ENCODE measurements around the gene ARHGEF28.

The ARHGEF28 gene

DNA sequence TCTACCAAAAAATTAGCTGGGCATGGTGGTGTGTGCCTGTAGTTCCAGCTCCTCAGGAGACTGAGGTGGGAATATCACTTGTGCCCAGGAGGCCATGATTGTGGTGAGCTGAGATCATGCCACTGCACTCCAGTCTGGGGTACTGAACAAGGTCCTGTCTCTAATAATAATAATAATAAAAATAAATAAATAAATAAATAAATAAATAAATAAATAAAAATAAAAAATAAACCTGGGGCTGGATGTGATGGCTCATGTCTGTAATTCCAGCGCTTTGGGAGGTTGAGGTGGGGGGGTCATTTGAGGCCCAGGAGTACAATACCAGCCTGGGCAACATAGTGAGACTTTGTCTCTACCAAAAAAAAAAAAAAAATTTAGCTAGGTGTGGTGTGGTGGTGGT lies 113.7 kb downstream of the ARHGEF28 start:
- Histone ChIP-seq H3K27ac (replicated peaks) (no peak overlapping the region), H3K27me3 (ENCODE audit: insufficient read depth, poor library complexity, severe bottlenecking) (no peaks in the 10 kb centered on the region), H3K4me3 (replicated peaks; ENCODE audit: insufficient read depth, low read length) (no peak overlapping the region)
- no peak for DNase-seq (ENCODE audit: low read depth in 1 of 2, low spot score in 1 of 2)
- no peak for TF ChIP-seq POLR2AphosphoS5 (IDR thresholded peaks at IDR 0.05; ENCODE audit: low read depth)
- TF ChIP-seq SPI1 (IDR thresholded peaks at IDR 0.05; ENCODE audit: borderline replicate concordance, low read depth): no peak
- TF ChIP-seq, protein P1, sequence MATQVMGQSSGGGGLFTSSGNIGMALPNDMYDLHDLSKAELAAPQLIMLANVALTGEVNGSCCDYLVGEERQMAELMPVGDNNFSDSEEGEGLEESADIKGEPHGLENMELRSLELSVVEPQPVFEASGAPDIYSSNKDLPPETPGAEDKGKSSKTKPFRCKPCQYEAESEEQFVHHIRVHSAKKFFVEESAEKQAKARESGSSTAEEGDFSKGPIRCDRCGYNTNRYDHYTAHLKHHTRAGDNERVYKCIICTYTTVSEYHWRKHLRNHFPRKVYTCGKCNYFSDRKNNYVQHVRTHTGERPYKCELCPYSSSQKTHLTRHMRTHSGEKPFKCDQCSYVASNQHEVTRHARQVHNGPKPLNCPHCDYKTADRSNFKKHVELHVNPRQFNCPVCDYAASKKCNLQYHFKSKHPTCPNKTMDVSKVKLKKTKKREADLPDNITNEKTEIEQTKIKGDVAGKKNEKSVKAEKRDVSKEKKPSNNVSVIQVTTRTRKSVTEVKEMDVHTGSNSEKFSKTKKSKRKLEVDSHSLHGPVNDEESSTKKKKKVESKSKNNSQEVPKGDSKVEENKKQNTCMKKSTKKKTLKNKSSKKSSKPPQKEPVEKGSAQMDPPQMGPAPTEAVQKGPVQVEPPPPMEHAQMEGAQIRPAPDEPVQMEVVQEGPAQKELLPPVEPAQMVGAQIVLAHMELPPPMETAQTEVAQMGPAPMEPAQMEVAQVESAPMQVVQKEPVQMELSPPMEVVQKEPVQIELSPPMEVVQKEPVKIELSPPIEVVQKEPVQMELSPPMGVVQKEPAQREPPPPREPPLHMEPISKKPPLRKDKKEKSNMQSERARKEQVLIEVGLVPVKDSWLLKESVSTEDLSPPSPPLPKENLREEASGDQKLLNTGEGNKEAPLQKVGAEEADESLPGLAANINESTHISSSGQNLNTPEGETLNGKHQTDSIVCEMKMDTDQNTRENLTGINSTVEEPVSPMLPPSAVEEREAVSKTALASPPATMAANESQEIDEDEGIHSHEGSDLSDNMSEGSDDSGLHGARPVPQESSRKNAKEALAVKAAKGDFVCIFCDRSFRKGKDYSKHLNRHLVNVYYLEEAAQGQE (IDR thresholded peaks at IDR 0.05; ENCODE audit: insufficient replicate concordance, low read depth): no peak
- TF ChIP-seq GABPA (IDR thresholded peaks at IDR 0.05; ENCODE audit: low read depth): no peak
- TF ChIP-seq, protein P2, sequence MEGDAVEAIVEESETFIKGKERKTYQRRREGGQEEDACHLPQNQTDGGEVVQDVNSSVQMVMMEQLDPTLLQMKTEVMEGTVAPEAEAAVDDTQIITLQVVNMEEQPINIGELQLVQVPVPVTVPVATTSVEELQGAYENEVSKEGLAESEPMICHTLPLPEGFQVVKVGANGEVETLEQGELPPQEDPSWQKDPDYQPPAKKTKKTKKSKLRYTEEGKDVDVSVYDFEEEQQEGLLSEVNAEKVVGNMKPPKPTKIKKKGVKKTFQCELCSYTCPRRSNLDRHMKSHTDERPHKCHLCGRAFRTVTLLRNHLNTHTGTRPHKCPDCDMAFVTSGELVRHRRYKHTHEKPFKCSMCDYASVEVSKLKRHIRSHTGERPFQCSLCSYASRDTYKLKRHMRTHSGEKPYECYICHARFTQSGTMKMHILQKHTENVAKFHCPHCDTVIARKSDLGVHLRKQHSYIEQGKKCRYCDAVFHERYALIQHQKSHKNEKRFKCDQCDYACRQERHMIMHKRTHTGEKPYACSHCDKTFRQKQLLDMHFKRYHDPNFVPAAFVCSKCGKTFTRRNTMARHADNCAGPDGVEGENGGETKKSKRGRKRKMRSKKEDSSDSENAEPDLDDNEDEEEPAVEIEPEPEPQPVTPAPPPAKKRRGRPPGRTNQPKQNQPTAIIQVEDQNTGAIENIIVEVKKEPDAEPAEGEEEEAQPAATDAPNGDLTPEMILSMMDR (IDR thresholded peaks at IDR 0.05; ENCODE audit: insufficient read depth, low read length): no peak

DNA sequence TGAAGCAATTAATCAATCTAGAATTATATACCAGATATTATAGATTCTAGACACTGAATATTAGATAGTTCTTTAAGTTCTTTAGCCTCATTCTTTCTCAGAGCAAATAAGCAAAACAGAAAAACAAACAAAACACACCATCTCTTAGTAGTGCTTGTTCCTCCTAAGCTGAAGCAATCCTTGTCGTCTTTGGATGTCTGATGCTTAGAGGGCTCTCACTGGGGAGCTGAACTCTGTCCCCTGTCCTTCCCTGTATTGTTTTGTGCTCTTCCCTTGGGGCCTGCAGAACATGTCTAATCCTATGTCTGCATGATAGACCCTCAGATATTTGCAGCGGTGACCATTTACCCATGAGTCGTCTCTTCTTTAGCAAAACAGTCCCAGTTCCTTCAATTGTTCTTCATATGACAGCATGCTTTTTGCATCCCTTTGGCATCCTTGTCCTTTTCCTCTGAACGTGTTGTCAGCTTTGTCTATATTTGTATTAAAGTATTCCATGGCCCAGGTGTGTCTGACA lies 114.3 kb downstream of the ARHGEF28 start:
- Histone ChIP-seq H3K27ac (replicated peaks) (no peak overlapping the region), H3K4me3 (replicated peaks; ENCODE audit: insufficient read depth, low read length) (no peak overlapping the region), H3K27me3 (ENCODE audit: insufficient read depth, poor library complexity, severe bottlenecking) (no peaks in the 10 kb centered on the region)
- TF ChIP-seq POLR2AphosphoS5 (IDR thresholded peaks at IDR 0.05; ENCODE audit: low read depth): no peak
- TF ChIP-seq SPI1 (IDR thresholded peaks at IDR 0.05; ENCODE audit: borderline replicate concordance, low read depth): no peak
- TF ChIP-seq, protein P2 (IDR thresholded peaks at IDR 0.05; ENCODE audit: insufficient read depth, low read length): no peak
- TF ChIP-seq, protein P1 (IDR thresholded peaks at IDR 0.05; ENCODE audit: insufficient replicate concordance, low read depth): no peak
- no peak for TF ChIP-seq GABPA (IDR thresholded peaks at IDR 0.05; ENCODE audit: low read depth)
- no peak for DNase-seq (ENCODE audit: low read depth in 1 of 2, low spot score in 1 of 2)

DNA sequence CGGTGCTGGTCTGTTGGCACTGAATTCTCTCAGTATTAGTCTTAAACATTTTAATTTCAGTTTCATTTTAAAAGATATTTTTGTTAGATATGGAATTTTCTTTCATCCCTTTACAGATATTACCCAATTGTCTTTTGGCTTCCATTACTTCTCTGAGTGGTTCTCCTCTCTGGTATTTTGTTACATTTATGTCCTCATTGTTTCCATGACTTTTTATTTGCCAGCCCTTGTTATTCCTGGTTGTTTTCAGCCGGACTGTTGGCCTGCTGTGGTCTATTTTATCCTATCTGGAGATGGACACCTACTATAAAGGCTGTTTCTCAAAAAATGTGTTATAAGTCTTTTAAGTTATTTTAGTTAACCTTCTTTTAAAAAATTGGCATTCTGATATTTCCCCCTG lies 117.2 kb downstream of the ARHGEF28 start:
- H3K27ac ChIP-seq (replicated peaks): no peak overlapping the region
- DNase-seq (ENCODE audit: low read depth in 1 of 2, low spot score in 1 of 2): no peak
- no peak overlapping the region for H3K4me3 ChIP-seq (replicated peaks; ENCODE audit: insufficient read depth, low read length)
- H3K27me3 ChIP-seq (ENCODE audit: insufficient read depth, poor library complexity, severe bottlenecking): no peaks in the 10 kb centered on the region
- TF ChIP-seq, protein P1 (IDR thresholded peaks at IDR 0.05; ENCODE audit: insufficient replicate concordance, low read depth): no peak
- no peak for TF ChIP-seq POLR2AphosphoS5 (IDR thresholded peaks at IDR 0.05; ENCODE audit: low read depth)
- TF ChIP-seq SPI1 (IDR thresholded peaks at IDR 0.05; ENCODE audit: borderline replicate concordance, low read depth): no peak
- no peak for TF ChIP-seq GABPA (IDR thresholded peaks at IDR 0.05; ENCODE audit: low read depth)
- TF ChIP-seq, protein P2 (IDR thresholded peaks at IDR 0.05; ENCODE audit: insufficient read depth, low read length): no peak

All from HL-60 (cell line).